VCaP (cell line): Measurements from ENCODE around the gene GAS7.
"Not testable (repeated sequence)": the region's sequence is repeated elsewhere in the genome, so short reads cannot be mapped to it uniquely, and the experiment has no call there.

Experiments
- H3K27ac ChIP-seq: fragments of 450-650 bp; 2 replicates; pipeline ENCODE4 v1.5.1; 2017
- TF ChIP-seq, protein P1 (sequence below): fragments of 450-650 bp; conservative IDR thresholded peaks from 2 replicates; pipeline ENCODE4 v1.5.1; 2017; ENCODE audit warnings: mild to moderate bottlenecking, moderate library complexity

GAS7 gene

DNA sequence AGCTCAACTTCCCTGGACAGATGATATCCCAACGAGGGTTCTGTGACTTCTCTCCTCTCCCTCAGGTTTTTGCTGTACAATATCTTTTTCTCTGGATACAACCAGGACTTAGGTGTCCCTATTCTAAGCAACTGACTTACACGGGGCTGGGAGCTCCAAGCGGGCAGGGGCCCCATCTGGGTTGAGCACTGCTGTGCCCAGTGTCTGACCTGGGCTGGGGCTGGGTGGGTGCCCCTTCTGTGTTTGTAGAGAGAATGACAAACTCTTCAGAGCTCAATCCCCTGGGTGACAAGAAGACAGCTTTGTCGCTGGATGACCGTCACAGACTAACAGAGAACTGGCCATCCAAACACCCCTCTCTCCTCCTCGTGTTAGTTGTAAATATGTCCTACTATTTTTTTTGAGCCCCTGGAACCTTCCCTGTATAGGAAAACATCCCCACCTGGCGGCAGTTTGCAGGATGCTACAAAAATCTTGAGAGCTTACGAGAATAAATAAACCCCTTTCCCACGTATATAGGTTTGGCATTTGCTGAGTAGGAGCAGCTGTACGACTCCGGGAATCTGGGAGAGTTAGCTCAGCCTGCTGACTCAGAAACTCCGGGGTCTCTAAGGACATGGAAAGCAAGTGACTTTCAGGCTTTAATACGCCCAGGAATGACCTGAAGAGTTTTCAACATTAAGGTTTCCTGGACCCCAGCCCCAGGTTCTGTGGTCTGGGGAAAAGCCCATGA lies 269.6 kb downstream of the GAS7 start:
- H3K27ac ChIP-seq, result no peak overlapping the region

DNA sequence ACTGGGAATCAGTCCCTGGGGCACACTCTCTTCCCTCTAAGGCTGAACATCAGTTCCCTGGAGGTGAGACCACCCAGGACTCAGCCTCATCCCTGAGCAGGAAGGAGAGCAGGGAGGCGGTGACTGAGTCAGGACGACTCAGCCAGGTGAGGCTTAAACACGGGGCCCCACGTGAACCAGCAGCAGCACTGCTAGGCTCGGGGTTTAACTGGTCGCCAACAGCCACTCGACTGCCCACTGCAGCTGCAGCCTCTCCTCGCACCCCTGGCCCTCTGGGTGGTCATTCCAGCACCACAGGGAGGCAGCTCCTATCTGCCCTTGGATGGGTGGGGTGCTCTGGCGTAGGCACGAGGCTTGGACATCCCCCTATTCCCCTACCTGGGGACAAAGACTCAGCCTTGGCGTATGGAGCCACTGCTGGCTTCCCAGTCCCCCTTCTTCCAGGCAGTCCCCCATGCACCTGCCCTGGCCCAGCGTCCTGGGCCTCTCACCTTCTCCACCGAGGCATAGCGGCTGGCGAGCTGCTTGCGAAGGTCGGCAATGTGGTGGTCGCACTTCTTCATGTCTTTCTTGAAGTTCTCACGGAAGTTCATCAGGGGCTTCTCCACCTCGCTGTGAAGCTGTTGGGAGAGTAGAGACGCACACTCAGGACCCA lies 272.1 kb downstream of the GAS7 start:
- H3K27ac ChIP-seq, result no peak overlapping the region
- TF ChIP-seq, protein P1, sequence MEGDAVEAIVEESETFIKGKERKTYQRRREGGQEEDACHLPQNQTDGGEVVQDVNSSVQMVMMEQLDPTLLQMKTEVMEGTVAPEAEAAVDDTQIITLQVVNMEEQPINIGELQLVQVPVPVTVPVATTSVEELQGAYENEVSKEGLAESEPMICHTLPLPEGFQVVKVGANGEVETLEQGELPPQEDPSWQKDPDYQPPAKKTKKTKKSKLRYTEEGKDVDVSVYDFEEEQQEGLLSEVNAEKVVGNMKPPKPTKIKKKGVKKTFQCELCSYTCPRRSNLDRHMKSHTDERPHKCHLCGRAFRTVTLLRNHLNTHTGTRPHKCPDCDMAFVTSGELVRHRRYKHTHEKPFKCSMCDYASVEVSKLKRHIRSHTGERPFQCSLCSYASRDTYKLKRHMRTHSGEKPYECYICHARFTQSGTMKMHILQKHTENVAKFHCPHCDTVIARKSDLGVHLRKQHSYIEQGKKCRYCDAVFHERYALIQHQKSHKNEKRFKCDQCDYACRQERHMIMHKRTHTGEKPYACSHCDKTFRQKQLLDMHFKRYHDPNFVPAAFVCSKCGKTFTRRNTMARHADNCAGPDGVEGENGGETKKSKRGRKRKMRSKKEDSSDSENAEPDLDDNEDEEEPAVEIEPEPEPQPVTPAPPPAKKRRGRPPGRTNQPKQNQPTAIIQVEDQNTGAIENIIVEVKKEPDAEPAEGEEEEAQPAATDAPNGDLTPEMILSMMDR, result no peak

More for the DNA sequence above, 269.6 kb downstream of the GAS7 start:
- TF ChIP-seq, protein P1, result peak; percentile 85

DNA sequence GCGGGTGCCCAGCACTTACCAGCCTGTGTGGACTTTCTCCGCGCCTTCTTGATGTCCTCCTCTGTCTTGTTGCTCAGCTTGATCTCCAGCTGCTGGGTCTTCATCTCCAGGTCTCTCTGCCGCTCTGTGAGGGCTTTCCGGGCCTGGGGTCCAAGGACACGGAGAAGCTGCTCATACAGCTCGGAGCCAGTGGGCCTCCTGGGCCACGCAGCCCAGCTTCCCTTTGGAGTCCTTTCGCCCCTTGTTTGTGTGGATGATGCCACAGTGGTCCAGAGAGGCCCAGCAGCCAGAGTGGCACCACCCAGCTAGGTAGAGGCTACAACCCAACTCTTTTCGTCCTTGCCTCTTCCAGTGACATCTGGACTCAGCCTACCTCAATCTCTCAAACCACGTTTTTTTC lies 272.9 kb downstream of the GAS7 start:
- H3K27ac ChIP-seq, result no peak overlapping the region
- TF ChIP-seq, protein P1, result no peak

DNA sequence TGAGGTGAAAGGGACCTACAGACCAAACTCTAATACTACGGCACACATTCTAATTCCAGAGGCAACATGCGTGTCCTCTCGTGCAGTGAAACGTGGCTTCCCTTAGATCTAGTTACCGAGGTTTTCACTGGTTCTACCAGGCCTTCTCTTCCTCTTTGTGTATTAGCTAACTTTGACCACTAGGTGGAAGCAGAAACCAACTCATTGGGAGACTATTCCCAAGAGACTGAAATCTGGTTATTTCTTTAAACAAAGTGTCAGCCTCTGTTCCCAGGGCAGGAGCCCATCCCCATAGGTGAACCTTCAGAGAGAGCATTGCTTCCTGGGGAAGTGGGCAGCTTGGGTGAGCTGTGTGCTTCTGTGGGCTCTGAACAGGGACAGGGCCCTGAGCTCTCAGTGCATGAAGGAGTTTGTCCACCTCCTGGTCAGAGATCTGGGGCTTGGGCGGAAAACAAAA lies 273.6 kb downstream of the GAS7 start:
- TF ChIP-seq, protein P1, result peak; percentile 83
- H3K27ac ChIP-seq, result no peak overlapping the region; the same call in 1 of the 2 replicates

DNA sequence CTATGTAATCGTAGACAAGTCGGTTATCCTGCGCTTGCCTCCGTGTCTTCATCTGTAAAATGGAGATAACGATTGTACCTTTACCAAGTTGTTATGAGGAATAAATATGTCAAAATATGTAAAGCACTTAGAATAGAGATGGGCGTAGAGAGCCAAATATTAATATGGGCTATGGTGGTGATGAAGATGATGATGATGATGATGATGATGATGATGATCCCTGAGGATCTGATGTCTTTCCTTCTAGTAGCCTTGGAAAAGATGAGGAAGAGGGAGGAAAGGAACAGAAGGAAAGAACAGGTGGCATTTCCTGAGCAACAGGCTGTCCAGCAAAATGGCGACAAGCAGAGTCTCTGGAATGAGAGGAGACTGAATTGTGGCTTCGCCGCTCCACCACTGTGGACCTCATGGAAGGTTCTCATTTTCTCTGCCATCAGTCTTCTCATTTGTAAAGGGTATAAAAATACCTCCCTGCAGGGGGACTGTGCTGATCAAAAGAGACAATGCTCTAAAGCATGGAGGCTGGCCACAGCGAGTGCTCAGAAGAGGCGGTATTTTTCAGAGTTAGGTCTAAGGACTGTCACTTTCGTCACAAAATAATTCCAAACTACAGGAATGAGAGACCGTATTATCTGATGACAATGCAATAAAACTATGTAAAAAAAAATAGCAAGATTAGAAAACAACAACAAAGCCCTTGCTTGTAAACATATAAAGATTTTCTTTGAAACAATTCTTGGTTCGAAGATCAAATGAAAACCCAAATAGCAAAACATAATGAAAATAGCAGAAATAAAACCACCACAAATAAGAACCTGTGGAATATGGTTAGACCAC lies 276.2 kb downstream of the GAS7 start:
- TF ChIP-seq, protein P1, result no peak
- H3K27ac ChIP-seq, result no peak overlapping the region

DNA sequence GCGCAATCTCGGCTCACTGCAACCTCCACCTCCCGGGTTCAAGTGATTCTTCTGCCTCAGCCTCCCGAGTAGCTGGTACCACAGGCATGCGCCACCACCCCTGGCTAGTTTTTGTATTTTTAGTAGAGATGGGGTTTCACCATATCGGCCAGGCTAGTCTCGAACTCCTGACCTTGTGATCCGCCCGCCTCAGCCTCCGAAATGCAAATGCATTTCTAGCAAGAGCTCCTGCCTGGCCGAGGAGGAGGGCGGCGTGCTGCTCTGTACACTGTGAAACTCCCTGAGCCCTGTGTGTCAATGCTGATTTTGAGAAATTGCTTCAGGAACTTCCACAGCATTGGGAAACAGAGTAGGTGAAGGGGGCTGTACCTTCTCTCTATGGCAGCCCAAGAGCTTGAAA lies 277.2 kb downstream of the GAS7 start:
- H3K27ac ChIP-seq, result not testable (repeated sequence)

DNA sequence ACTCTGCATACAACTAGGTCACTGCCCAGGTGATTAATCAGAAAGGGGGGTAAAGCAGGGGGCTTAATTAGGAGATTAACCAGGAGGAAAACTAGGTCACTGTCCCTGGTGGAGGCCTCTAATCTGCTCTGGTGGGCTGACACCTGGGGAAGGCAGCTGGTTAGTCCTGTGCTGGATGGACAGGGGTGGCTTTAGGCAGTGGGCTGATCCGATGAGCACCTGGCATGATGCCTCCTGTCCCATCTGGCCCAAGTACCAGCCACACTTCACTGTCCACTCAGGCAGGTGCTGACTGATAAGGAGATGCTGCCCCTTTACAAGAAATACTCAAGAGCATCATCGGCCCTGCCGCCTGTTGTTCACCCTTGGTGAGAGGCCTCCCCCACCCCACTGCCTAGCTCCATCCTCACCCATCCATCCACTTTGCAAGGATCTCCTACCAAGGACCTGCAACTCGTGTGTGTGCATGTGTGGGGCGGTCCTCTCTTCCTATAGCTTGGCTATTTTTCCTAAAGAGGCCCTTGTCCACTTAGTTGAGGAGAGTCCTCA lies 279.5 kb downstream of the GAS7 start:
- TF ChIP-seq, protein P1, result no peak
- no peak overlapping the region for H3K27ac ChIP-seq
